ENCODE data around the gene ATXN1.

Gene ATXN1

GRCh38 chr6:16596616-16597331, 164.5 kb downstream of the ATXN1 start:
- FAIRE-seq = no peak

- no peak for FAIRE-seq
These were observed 165.6 kb downstream of the ATXN1 start for GRCh38 chr6:16595514-16596120.

GRCh38 chr6:16594849-16595248, 166.4 kb downstream of the ATXN1 start:
- no peak for FAIRE-seq

GRCh38 chr6:16592223-16592911, 168.9 kb downstream of the ATXN1 start:
- no peak for FAIRE-seq

GRCh38 chr6:16591396-16592222, 169.7 kb downstream of the ATXN1 start:
- FAIRE-seq = no peak

GRCh38 chr6:16585805-16586204, 175.5 kb downstream of the ATXN1 start:
- no peak for FAIRE-seq

- no peak for FAIRE-seq
These were observed 178.0 kb downstream of the ATXN1 start for GRCh38 chr6:16583144-16583762.

- FAIRE-seq = no peak
These were observed 178.7 kb downstream of the ATXN1 start for GRCh38 chr6:16582446-16583143.

GRCh38 chr6:16578695-16579285, 182.5 kb downstream of the ATXN1 start:
- FAIRE-seq = no peak

- no peak for FAIRE-seq
These were observed 184.6 kb downstream of the ATXN1 start for GRCh38 chr6:16576451-16577368.

- no peak for FAIRE-seq
These were observed 185.6 kb downstream of the ATXN1 start for GRCh38 chr6:16575655-16576054.

- no peak for FAIRE-seq
These were observed 188.3 kb downstream of the ATXN1 start for GRCh38 chr6:16572943-16573342.

- FAIRE-seq = no peak
These were observed 188.9 kb downstream of the ATXN1 start for GRCh38 chr6:16572317-16572716.

- no peak for FAIRE-seq
These were observed 190.3 kb downstream of the ATXN1 start for GRCh38 chr6:16570946-16571345.

GRCh38 chr6:16570221-16570553, 191.1 kb downstream of the ATXN1 start:
- FAIRE-seq = no peak

GRCh38 chr6:16568128-16568527, 193.1 kb downstream of the ATXN1 start:
- FAIRE-seq = no peak

- no peak for FAIRE-seq
These were observed 194.2 kb downstream of the ATXN1 start for GRCh38 chr6:16567071-16567470.

GRCh38 chr6:16564436-16564835, 196.8 kb downstream of the ATXN1 start:
- FAIRE-seq = no peak

- FAIRE-seq = no peak
These were observed 197.5 kb downstream of the ATXN1 start for GRCh38 chr6:16563628-16564240.

GRCh38 chr6:16562498-16562897, 198.8 kb downstream of the ATXN1 start:
- no peak for FAIRE-seq
